ENCODE data around the gene PBX4.

DNA sequence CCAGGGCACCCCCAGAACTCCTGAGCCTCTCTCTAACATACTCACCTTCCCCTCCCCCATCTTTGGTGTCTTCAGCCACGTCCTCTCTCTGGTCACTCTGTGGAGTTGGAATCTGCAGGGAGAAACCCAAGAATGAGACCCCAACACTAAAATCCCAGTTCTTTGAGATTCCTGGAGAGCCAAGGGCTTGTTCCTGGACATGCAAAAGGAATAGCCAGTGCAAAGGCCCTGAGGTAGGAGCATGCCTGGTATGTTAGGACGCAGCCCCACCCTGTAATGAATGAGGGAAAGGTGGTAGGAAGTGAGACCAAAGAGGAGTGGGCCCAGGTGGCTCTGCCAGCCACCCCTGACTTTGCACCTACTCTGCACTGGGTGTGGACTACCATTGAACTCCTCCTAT is 11.9 kb upstream of the PBX4 start:
- TF ChIP-seq POLR2A (IDR thresholded peaks at IDR 0.05; ENCODE audit: low read depth, low read length), result no peak; the same call in 1 of the 2 replicates
- no peak for TF ChIP-seq ZNF687 (IDR thresholded peaks at IDR 0.05)
- no peak for TF ChIP-seq TCF12 (IDR thresholded peaks at IDR 0.05; ENCODE audit: low read depth, low read length)
- TF ChIP-seq TAF1 (IDR thresholded peaks at IDR 0.05; ENCODE audit: borderline replicate concordance, low read depth, low read length), result no peak
- TF ChIP-seq FOS (IDR thresholded peaks at IDR 0.05; ENCODE audit: borderline replicate concordance, extremely low read depth, insufficient read length), result no peak
- TF ChIP-seq, protein P1, sequence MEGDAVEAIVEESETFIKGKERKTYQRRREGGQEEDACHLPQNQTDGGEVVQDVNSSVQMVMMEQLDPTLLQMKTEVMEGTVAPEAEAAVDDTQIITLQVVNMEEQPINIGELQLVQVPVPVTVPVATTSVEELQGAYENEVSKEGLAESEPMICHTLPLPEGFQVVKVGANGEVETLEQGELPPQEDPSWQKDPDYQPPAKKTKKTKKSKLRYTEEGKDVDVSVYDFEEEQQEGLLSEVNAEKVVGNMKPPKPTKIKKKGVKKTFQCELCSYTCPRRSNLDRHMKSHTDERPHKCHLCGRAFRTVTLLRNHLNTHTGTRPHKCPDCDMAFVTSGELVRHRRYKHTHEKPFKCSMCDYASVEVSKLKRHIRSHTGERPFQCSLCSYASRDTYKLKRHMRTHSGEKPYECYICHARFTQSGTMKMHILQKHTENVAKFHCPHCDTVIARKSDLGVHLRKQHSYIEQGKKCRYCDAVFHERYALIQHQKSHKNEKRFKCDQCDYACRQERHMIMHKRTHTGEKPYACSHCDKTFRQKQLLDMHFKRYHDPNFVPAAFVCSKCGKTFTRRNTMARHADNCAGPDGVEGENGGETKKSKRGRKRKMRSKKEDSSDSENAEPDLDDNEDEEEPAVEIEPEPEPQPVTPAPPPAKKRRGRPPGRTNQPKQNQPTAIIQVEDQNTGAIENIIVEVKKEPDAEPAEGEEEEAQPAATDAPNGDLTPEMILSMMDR (IDR thresholded peaks at IDR 0.05 in 2 of 3, conservative IDR thresholded peaks at IDR 0.05 in 1 of 3; ENCODE audit: control insufficient read depth in 2 of 3, extremely low read depth in 1 of 3, insufficient read depth in 1 of 3, low read depth in 3 of 3, low read length in 3 of 3), result no peak
- no peak for TF ChIP-seq BRCA1 (IDR thresholded peaks at IDR 0.05; ENCODE audit: low read depth, low read length)
- no peak for TF ChIP-seq BHLHE40 (IDR thresholded peaks at IDR 0.05; ENCODE audit: borderline replicate concordance in 1 of 2, low read depth in 2 of 2, low read length in 1 of 2)
- TF ChIP-seq POLR2AphosphoS5 (IDR thresholded peaks at IDR 0.05; ENCODE audit: low read length), result no peak; the same call in 1 of the 2 replicates
- TF ChIP-seq, protein P2, sequence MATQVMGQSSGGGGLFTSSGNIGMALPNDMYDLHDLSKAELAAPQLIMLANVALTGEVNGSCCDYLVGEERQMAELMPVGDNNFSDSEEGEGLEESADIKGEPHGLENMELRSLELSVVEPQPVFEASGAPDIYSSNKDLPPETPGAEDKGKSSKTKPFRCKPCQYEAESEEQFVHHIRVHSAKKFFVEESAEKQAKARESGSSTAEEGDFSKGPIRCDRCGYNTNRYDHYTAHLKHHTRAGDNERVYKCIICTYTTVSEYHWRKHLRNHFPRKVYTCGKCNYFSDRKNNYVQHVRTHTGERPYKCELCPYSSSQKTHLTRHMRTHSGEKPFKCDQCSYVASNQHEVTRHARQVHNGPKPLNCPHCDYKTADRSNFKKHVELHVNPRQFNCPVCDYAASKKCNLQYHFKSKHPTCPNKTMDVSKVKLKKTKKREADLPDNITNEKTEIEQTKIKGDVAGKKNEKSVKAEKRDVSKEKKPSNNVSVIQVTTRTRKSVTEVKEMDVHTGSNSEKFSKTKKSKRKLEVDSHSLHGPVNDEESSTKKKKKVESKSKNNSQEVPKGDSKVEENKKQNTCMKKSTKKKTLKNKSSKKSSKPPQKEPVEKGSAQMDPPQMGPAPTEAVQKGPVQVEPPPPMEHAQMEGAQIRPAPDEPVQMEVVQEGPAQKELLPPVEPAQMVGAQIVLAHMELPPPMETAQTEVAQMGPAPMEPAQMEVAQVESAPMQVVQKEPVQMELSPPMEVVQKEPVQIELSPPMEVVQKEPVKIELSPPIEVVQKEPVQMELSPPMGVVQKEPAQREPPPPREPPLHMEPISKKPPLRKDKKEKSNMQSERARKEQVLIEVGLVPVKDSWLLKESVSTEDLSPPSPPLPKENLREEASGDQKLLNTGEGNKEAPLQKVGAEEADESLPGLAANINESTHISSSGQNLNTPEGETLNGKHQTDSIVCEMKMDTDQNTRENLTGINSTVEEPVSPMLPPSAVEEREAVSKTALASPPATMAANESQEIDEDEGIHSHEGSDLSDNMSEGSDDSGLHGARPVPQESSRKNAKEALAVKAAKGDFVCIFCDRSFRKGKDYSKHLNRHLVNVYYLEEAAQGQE (IDR thresholded peaks at IDR 0.05; ENCODE audit: low read depth, low read length), result no peak
- no peak for TF ChIP-seq HDGF (IDR thresholded peaks at IDR 0.05)
